GM12873 (cell line): ENCODE results near the gene CTDSP1.

Source experiments
- CTCF ChIP-seq: IDR thresholded peaks from 2 replicates; pipeline ENCODE4 v1.5.1; 2012; ENCODE audit warnings: low read depth, mild to moderate bottlenecking, moderate library complexity, low read length, control low read depth; ENCODE audit not compliant: insufficient read depth; ENCODE audit errors: missing control alignments

The CTDSP1 gene

GRCh38 chr2:218364196-218364595 lies 35.5 kb upstream of the CTDSP1 start:
- TF ChIP-seq CTCF = no peak

- no peak for TF ChIP-seq CTCF
Observed at GRCh38 chr2:218366621-218367414, 32.9 kb upstream of the CTDSP1 start.

- no peak for TF ChIP-seq CTCF
Observed at GRCh38 chr2:218367415-218368149, 32.1 kb upstream of the CTDSP1 start.

- no peak for TF ChIP-seq CTCF
Observed at GRCh38 chr2:218368150-218368528, 31.5 kb upstream of the CTDSP1 start.

- no peak for TF ChIP-seq CTCF
Observed at GRCh38 chr2:218368621-218369153, 31.0 kb upstream of the CTDSP1 start.

GRCh38 chr2:218369330-218369729 lies 30.3 kb upstream of the CTDSP1 start:
- TF ChIP-seq CTCF = no peak

GRCh38 chr2:218370410-218371063 lies 29.1 kb upstream of the CTDSP1 start:
- TF ChIP-seq CTCF = no peak
